ENCODE measurements around the gene CLEC16A.
"Not testable (repeated sequence)": the region's sequence is repeated elsewhere in the genome, so short reads cannot be mapped to it uniquely, and the experiment has no call there.

The CLEC16A gene

GRCh38 chr16:10965440-10966061 lies 21.2 kb downstream of the CLEC16A start:
- peak; percentile 78 for FAIRE-seq
- peak; percentile 81 for TF ChIP-seq POU2F2 (IDR thresholded peaks at IDR 0.05; ENCODE audit: low read depth, low read length)
- no peak for TF ChIP-seq SPI1 (IDR thresholded peaks at IDR 0.05; ENCODE audit: low read depth, low read length)
- TF ChIP-seq TAF1 (IDR thresholded peaks at IDR 0.05; ENCODE audit: low read depth, low read length): peak; percentile 53; the same call in 1 of the 2 replicates
- no peak; the same call in none of the 2 replicates for TF ChIP-seq POLR2A (IDR thresholded peaks at IDR 0.05; ENCODE audit: low read depth, low read length)
- TF ChIP-seq POLR2AphosphoS5 (IDR thresholded peaks at IDR 0.05; ENCODE audit: low read depth, low read length): peak; percentile 19; the same call in 1 of the 2 replicates
- DNase-seq (ENCODE audit: insufficient read length, low spot score): no peak

GRCh38 chr16:10966129-10966528 lies 21.8 kb downstream of the CLEC16A start:
- FAIRE-seq (peak; percentile 5), DNase-seq (ENCODE audit: insufficient read length, low spot score) (no peak)
- TF ChIP-seq POLR2AphosphoS5 (IDR thresholded peaks at IDR 0.05; ENCODE audit: low read depth, low read length) (0 out of 2 replicates have a peak, but pooled peaks have one; percentile 2), TAF1 (IDR thresholded peaks at IDR 0.05; ENCODE audit: low read depth, low read length) (no peak)

- not testable (repeated sequence) for FAIRE-seq; DNase-seq (ENCODE audit: insufficient read length, low spot score)
Observed at GRCh38 chr16:10966559-10966958, 22.2 kb downstream of the CLEC16A start.

GRCh38 chr16:10967986-10968385 lies 23.6 kb downstream of the CLEC16A start:
- TF ChIP-seq TAF1 (IDR thresholded peaks at IDR 0.05; ENCODE audit: low read depth, low read length): no peak
- no peak for TF ChIP-seq PAX5 (IDR thresholded peaks at IDR 0.05; ENCODE audit: insufficient read depth, low read length, severe bottlenecking)
- TF ChIP-seq POLR2A (IDR thresholded peaks at IDR 0.05; ENCODE audit: low read depth, low read length): no peak; the same call in 1 of the 2 replicates
- TF ChIP-seq SPI1 (IDR thresholded peaks at IDR 0.05; ENCODE audit: low read depth, low read length): no peak
- no peak for DNase-seq (ENCODE audit: insufficient read length, low spot score)
- no peak for FAIRE-seq

DNA sequence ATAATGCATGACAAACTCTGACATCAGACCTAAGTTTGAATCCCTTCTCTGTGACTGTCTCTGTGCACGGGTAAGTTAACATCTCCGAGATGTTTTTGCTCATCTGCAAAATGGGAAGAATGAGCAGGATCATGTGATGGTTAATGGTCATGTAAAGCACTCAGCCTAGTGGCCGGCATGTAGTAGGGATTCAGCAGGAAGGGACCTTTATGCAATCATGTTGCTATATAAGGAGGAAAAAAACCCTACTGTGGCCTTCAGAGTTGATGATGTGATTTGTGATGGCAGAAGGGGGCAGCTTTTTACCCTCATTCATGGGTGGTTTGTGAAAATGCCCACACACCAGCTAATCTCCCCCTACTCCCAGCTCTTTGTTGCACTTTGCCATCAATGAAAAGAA lies 24.1 kb downstream of the CLEC16A start:
- no peak for DNase-seq (ENCODE audit: insufficient read length, low spot score)
- no peak for FAIRE-seq
- no peak for TF ChIP-seq POU2F2 (IDR thresholded peaks at IDR 0.05; ENCODE audit: low read depth, low read length)
- TF ChIP-seq TAF1 (IDR thresholded peaks at IDR 0.05; ENCODE audit: low read depth, low read length): no peak
- TF ChIP-seq POLR2A (IDR thresholded peaks at IDR 0.05; ENCODE audit: low read depth, low read length): no peak
- no peak for TF ChIP-seq SPI1 (IDR thresholded peaks at IDR 0.05; ENCODE audit: low read depth, low read length)
- no peak for TF ChIP-seq PAX5 (IDR thresholded peaks at IDR 0.05; ENCODE audit: insufficient read depth, low read length, severe bottlenecking)
- no peak for TF ChIP-seq POLR2AphosphoS5 (IDR thresholded peaks at IDR 0.05; ENCODE audit: low read depth, low read length)

DNA sequence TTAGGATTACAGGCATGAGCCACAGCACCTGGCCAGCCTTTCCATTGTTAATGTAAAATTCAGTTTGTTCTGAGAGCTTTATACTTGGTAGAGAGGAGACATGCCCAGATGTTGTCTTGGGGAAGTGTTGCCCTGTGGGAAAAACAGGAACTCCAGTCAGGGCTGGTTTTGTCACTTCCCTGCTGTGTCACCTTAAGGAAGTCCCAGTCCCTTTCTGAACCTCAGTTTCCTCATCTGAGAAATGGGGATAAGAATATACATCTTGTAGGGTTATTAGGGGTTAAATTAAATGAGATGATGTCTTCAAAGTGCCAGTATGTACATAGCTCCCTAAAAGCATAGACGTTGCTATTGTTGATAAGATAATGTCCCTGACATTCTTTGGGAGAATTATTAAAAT lies 25.3 kb downstream of the CLEC16A start:
- DNase-seq (ENCODE audit: insufficient read length, low spot score) (no peak), FAIRE-seq (no peak)
- TF ChIP-seq PAX5 (IDR thresholded peaks at IDR 0.05; ENCODE audit: insufficient read depth, low read length, severe bottlenecking) (no peak), POU2F2 (IDR thresholded peaks at IDR 0.05; ENCODE audit: low read depth, low read length) (no peak), SPI1 (IDR thresholded peaks at IDR 0.05; ENCODE audit: low read depth, low read length) (0 out of 2 replicates have a peak, but pooled peaks have one; percentile 1), TAF1 (IDR thresholded peaks at IDR 0.05; ENCODE audit: low read depth, low read length) (no peak), POLR2AphosphoS5 (IDR thresholded peaks at IDR 0.05; ENCODE audit: low read depth, low read length) (no peak), POLR2A (IDR thresholded peaks at IDR 0.05; ENCODE audit: low read depth, low read length) (no peak)

- no peak for TF ChIP-seq POLR2A (IDR thresholded peaks at IDR 0.05; ENCODE audit: low read depth, low read length)
- TF ChIP-seq PAX5 (IDR thresholded peaks at IDR 0.05; ENCODE audit: insufficient read depth, low read length, severe bottlenecking): no peak
- no peak for TF ChIP-seq TAF1 (IDR thresholded peaks at IDR 0.05; ENCODE audit: low read depth, low read length)
- TF ChIP-seq SPI1 (IDR thresholded peaks at IDR 0.05; ENCODE audit: low read depth, low read length): no peak
- no peak for TF ChIP-seq POU2F2 (IDR thresholded peaks at IDR 0.05; ENCODE audit: low read depth, low read length)
- no peak for TF ChIP-seq POLR2AphosphoS5 (IDR thresholded peaks at IDR 0.05; ENCODE audit: low read depth, low read length)
- DNase-seq (ENCODE audit: insufficient read length, low spot score) (no peak), FAIRE-seq (no peak)
Observed at GRCh38 chr16:10970065-10970464, 25.7 kb downstream of the CLEC16A start.

- FAIRE-seq: peak; percentile 54
Observed at GRCh38 chr16:10971560-10971961, 27.2 kb downstream of the CLEC16A start.

DNA sequence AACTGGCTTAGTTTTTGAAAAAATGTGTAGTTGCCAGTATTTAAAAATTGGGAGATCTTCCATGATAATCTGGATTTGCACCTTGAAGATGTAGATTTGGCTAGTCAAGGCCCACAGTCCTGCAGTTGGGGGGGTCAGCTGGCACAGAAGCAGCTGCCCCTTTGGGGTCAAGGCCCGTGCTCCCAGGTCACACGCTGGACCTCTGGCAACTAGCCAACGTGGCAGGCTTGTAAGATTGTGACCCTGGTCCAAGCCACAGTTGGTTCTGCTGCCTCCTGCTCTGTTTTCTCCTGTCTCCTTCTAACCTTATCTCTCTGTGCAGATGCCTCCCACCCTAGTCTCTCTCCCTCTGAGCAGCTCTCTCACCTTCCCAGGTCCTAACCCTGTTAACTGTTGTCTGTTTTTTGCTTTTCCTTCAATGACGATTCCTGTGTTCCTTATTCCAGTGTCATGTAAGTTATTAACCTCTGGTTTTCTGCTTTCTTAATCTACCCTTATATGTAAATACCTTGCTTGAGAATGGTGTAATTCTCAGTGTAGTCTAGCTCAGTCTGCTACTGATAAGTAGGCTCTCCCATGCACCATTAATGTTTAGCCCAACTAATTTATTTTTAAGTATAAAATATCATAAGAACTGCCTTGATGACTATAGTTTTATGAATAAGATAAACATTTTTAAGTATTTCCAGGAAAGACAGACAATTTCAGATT lies 27.9 kb downstream of the CLEC16A start:
- TF ChIP-seq SPI1 (IDR thresholded peaks at IDR 0.05; ENCODE audit: low read depth, low read length): no peak
- no peak for TF ChIP-seq POU2F2 (IDR thresholded peaks at IDR 0.05; ENCODE audit: low read depth, low read length)
- no peak for TF ChIP-seq POLR2AphosphoS5 (IDR thresholded peaks at IDR 0.05; ENCODE audit: low read depth, low read length)
- TF ChIP-seq PAX5 (IDR thresholded peaks at IDR 0.05; ENCODE audit: insufficient read depth, low read length, severe bottlenecking): no peak
- no peak for TF ChIP-seq POLR2A (IDR thresholded peaks at IDR 0.05; ENCODE audit: low read depth, low read length)
- no peak for TF ChIP-seq TAF1 (IDR thresholded peaks at IDR 0.05; ENCODE audit: low read depth, low read length)

More at GRCh38 chr16:10971560-10971961, 27.2 kb downstream of the CLEC16A start:
- no peak for DNase-seq (ENCODE audit: insufficient read length, low spot score)
- TF ChIP-seq POU2F2 (IDR thresholded peaks at IDR 0.05; ENCODE audit: low read depth, low read length): no peak
- TF ChIP-seq TAF1 (IDR thresholded peaks at IDR 0.05; ENCODE audit: low read depth, low read length): no peak
- TF ChIP-seq POLR2AphosphoS5 (IDR thresholded peaks at IDR 0.05; ENCODE audit: low read depth, low read length): no peak
- TF ChIP-seq SPI1 (IDR thresholded peaks at IDR 0.05; ENCODE audit: low read depth, low read length): no peak
- no peak for TF ChIP-seq PAX5 (IDR thresholded peaks at IDR 0.05; ENCODE audit: insufficient read depth, low read length, severe bottlenecking)
- TF ChIP-seq POLR2A (IDR thresholded peaks at IDR 0.05; ENCODE audit: low read depth, low read length): no peak

More for the DNA sequence above, 27.9 kb downstream of the CLEC16A start:
- FAIRE-seq: no peak
- no peak for DNase-seq (ENCODE audit: insufficient read length, low spot score)

Data from GM12891 (cell line).